SW480 (cell line): ENCODE results near the gene GPR150.
A peak's percentile ranks its signal among the peaks of the same experiment; 100 is the strongest.
"Not testable (repeated sequence)": the region's sequence is repeated elsewhere in the genome, so short reads cannot be mapped to it uniquely, and the experiment has no call there.

ENCODE experiments used
- DNase-seq: peaks from one replicate; pipeline ENCODE4 v3.0.0-alpha.2; 2016; ENCODE audit warnings: low spot score

The GPR150 gene

DNA sequence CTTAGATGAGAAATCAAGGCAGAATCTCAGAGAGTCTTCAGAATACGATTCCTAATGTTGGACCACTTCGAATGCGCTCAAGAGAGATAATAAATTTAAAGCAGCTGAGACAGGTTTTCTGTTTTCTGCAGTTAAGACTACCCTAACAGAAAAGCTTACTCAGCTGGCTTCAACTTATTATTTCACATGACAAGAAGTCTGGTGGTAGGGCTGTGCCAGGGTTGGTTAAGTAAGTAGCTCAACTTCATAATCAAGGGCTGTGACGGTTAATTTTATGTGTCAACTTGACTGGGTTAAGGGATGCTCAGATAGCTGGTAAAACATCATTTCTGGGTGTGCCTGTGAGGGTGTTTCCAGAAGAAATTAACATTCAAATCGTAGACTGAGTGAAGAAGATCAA, 3.8 kb downstream of the GPR150 start:
- no peak for DNase-seq

DNA sequence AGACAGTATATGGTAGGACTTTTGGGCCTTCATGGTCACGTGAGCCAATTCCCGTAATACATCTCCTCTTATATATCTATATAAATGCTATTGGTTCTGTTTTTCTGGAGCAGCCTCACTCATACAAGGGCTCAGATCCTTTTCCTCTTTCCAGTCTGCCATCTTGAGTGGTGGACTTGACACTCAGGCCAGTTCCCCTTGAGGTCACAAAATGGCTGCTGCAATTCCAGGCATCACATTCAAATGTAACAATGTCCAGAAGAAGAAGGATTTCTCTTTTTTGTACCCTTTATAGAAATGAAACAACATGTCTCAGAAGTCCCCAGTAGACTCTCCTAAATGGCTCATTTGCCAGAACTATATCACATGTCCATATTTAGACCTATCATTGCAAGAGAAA, 4.5 kb downstream of the GPR150 start:
- no peak for DNase-seq

DNA sequence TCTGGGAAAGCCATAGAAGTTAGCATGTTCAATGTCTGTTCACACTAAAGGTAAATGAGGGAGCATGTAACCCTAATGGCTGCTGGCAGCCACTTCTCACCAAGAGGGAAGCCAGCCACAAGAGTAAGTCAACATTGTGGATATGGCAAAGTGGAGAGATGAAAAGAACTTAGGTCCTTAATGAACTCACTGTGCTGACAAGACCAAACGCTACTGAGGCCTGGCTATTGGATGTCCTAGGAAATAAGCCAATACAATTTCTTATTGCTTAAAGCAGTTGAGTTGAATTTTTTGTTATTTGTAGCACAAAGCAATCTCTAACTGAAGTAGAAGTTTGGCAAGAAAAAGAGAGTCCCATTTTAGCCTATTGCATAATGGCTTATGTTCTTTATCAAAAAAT, 6.8 kb downstream of the GPR150 start:
- no peak for DNase-seq

DNA sequence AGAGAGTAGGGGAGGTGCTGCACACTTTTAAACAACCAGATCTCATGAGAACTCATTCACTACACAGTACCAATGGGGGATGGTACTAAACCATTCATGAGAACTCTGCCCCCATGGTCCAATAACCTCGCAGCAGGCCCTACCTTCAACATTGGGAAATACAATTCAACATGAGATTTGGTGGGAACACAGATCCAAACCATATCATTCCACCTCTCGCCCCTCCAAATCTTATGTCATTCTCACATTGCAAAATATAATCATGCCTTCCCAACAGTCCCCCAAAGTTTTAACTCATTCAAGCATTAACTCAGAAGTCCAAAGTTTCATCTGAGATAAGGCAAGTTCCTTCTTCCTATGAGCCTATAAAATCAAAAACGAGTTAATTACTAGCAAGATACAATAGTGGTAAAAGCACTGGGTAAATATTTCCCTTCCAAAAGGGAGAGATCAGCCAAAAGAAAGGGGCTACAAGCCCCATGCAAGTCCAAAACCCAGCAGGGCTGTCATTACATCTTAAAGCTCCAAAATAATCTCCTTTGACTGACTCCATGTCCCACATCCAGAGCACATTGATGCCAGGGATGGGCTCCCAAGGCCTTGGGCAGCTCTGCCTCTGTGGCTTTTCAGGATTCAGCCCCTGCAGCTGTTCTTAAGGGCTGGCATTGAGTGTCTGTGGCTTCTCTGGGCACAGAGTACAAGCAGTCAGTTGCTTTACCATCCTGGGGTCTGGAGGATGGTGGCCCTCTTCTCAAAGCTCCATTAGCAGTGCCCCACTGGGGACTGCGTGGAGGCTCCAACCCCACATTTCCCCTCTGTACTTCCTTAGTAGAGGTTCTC, 8.3 kb downstream of the GPR150 start:
- DNase-seq: no peak

DNA sequence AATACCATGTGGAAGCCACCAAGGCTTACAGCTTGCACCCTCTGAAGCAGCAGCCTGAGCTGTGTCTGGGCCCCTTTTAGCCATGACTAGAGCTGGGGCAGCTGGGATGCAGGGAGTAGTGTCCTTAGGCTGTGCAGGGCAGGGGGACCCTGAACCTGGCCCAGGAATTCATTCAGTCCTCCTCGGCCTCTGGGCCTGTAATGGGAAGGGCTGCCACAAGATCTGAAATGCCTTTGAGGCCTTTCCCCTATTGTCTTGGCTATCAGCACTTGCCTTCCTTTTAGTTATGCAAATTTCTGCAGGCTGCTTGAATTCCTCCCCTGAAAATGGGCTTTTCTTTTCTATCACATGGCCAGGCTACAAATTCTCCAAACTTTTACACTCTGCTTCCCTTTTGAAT, 9.0 kb downstream of the GPR150 start:
- DNase-seq: no peak

DNA sequence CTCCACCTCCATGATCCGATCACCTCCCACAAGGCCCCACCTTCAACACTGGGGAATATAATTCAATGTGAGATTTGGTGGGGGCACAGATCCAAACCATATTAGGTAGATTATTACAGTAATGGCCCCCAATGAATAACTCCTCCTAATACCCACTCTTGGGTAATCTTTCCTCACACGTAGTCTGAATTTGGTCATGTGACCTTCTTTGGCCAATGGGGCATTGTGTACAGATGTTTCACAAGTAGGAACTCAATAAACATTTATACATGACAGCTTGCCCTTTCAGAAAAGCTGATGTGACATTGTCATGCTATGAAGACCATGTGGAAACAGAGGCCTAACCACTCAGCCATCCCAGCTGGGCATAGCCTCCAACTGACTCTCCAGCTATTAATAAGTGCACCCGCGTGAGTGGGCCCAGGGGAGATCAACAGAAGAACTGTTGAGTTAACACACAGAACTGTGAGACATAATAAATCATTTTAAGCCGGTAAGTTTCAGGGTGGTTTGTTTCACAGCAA, 10.6 kb downstream of the GPR150 start:
- DNase-seq: no peak

DNA sequence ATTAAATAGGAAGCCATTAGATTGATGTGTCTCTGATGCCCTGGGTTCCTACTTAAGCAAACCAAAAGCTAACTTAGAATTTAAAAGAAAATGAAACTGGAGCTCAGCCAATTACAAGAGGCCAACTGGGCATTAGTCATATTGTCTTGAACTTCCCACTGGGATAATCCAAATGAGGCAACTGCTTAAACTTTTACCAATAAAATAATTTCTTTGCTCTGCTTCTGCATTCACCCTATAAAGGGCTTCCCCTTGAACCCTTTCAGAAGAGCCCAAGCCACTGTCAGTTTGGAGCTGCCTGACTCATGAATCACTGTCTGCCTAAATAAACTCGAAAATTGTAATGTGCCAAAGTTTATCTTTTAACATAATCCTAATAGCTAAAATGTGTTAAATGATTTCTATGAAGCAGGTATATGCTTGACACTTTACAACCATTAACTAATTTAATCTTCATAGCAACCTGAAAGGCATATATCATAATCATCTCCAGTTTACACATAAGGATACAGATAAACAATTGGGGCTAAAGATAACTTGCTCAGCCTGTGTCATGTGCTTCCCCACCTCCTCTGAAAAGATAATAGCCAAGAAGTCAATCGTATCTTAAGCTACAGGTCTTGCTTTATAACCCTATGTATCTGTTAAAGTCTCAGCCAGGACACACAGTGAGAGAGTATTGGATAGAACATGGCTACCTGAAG, 11.5 kb downstream of the GPR150 start:
- DNase-seq: no peak

DNA sequence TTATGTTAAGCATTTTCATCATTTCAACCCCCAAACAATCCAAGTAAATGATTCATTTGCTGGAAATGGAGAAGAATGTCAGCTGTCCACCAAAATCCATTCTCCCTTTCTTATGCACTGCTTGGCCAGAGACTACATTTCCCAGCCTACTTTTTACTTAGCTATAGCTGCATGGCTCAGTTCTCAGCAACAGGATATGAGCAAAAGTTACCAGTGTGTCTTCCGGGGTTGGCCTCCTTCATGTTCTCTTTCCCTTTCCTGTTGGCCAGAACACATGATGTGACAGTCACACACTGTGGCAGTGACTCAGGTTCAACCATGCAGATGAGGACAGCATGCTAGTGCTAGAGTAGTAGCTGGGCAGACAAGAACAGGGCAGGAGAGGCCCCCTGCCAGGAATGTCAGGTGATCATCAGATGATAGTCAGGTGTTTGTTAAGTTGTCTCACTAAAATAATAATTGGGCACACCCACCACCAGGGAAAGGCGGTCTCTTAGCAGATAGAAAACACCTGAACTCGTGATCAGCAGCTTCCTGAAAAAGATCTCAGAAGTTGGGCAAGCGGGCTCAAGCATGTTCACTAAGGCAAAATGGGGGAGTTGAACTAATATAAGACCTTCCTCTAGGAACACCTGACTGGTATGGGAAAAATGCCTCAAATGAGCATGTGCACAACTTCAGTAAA, 12.2 kb downstream of the GPR150 start:
- no peak for DNase-seq

DNA sequence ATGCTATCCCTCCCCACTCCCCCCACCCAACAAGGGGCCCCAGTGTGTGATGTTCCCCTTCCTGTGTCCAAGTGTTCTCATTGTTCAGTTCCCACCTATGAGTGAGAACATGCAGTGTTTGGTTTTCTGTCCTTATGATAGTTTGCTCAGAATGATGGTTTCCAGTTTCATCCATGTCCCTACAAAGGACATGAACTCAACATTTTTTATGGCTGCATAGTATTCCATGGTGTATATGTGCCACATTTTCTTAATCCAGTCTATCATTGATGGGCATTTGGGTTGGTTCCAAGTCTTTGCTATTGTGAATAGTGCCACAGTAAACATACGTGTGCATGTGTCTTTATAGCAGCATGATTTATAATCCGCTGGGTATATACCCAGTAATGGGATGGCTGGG, 13.1 kb downstream of the GPR150 start:
- not testable (repeated sequence) for DNase-seq

DNA sequence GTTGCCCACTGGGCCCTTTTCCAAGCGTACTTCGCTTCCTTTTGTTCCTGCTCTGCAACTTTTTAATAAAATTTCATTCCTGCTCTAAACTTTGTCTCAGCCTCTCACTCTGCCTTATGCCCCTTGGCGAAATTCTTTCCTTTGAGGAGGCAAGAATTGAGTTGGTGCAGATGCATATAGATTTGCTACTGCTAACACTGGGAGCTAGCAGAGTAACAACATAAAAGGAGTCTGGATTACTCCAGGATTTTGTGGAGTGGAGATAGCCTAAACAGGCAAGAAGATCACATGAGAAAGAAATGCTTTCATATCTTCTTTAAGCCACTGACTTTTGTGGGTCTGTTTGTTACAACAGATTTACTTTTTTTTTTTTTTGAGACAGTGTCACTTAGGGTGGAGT, 13.8 kb downstream of the GPR150 start:
- DNase-seq: no peak

DNA sequence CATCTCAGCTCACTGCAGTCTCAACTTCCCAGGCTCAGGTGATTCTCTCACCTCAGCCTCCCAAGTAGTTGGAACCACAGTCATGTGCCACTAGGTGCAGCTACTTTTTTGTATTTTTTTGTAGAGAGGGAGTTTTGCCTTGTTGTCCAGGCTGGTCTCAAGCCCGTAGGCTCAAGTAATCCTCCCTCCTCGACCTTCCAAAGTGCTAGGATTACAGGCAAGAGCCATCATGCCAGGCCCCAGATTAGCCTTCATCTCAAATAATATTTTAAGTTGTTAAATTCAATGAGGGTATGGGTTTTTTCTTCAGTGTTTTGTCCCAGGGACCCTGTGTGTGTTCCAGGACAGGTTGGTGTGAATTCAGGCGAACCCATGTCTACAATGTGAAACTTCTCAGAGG, 14.2 kb downstream of the GPR150 start:
- no peak for DNase-seq

DNA sequence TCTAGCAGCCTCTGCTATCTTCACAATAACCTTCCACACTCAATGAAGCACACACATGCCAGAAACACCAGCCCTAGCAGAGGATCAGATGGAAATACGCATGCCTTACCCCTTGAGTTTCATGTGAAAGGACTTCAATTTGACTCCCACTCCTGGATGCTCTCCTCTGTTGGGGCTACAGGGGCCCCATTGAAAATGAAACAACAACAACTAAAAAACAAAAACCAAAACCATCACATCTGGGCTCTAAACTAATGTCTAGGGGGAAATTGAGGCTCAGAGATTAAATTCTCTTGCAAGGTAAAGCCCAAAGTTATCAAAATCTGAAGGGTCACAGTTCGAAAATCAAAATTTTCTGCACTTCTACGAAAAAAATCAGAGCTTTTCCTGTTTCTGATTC, 18.7 kb downstream of the GPR150 start:
- DNase-seq: no peak

DNA sequence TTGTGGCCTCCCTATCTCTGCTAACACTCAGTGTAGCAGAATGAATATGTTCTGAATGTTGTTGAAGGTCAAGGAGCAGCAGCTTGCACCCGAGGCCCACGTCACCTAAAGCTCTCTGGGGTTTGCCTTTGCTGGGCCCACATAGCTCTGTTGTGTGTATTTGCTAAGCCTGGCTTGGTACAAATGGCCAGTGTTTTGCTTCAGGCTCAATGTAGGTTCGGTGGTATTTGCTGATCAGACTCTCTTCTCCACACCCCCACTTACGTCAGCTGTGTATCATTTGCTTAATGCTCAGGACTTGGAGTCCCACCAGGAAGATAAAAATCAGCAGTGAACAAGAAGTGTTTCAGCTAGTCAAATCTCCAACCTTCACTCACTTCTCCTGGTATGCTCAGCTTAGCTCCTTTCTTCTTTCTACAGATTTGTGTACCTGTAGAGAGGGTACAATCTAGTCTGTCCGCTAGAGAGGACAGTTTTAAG, 21.9 kb downstream of the GPR150 start:
- no peak for DNase-seq

DNA sequence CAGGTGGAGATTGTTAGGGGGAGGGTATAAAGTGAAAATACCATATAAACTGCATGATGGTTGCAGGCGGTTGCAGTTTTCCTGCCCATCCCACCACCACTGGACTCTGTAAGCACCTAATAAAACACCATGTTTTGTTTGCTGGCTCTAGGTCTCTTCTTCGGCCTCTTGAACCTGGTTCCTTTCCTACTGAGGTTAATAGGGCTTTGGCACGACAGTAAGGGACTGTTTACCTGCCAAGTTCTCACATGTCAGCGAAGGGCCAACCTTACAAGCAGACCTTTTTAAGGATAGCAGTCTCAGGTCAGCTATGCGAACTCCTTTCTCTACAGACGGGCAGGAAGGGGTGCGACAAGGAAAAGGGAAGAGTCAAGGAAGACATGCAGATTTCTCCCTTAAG, 23.3 kb downstream of the GPR150 start:
- DNase-seq: no peak

DNA sequence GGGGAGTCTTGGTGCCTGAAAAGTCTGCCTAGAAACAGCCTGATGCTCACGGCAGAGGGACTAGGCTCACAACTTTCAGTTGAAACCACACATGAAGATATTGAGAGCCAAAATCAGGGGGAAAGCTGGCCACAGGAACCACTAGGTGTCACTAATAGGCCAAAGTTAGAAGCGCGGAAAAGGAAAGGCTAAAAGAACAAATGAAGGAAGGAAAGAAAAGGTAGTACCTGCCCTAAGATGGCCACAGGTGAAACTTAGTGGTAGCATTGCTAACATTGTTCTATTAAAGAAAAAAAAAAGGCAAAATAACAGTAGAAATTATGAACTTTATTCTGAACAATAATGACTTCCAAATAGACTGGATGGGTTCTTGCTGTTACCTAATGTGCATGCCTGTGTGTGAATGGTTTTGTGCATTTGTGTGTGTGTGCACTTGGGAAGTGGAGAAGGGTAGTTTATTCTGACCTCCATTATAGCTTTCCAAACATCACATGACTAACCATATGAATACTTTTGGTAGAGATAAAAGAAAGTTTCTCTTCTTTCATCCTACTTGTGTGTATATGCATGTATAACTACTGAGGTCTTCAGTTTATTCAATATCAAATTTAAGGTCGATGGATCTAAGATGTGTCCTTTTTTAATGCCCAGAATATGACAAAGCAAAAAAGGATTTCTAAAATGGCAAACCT, 24.6 kb downstream of the GPR150 start:
- peak; percentile 79 for DNase-seq

DNA sequence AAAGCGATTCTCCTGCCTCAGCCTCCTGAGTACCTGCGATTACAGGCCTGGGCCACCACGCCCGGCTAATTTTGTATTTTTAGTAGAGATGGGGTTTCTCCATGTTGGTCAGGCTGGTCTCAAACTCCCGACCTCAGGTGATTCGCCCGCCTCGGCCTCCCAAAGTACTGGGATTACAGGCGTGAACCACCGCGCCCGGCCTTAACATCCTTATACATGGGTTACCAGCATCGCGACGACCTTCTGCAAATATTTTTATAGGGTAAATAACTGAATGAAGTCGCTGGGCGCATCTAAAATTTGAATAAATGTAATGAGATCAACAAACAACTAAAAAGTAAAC, 26.3 kb downstream of the GPR150 start:
- not testable (repeated sequence) for DNase-seq

DNA sequence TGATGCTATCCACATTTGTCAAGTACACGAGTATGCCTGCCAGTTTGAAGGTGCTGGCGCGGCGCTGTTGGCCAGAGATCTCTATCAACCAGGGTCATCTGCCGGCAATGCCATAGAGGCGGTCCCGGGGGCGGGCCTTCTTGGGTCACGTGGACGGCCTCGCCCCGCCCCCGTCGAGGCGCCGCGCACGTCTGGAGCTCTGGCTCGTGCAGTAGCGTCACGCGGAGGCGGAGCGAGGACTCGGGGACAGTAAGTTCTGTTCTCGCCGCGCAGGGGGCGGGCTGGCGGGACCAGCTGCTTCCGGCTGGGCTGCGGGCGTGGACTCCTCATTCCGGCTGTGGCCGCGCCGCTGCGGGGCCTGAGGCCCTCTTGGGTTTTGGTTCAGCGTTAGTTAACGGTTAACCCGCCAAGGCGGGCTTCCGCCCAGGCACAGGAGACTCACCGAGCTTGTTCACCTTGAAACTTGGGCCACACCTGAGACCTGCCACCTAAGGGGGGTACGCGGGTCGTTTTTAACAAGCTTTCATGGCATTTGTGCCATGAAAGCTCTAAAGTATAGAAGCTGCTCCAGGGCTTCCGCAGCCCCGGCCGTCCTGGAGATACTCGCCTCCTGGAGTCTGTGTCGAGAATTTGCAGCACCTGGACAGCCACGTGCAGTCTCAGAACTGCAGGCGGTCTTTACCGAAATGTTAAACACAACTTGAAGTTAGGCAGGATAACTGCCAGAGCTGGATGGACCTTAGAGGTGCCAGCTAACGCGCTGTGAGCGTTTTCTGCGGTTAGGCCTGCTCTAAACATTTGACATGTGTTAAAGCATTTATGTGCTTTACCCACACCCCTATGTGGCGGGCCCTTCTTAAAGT, 26.9 kb downstream of the GPR150 start, which contains the start of gene RFESD:
Gene RFESD (plus strand): TSS at position 209 of the 863 bp plus-strand sequence. CDS start 5,495 bp downstream, outside the sequence.
- DNase-seq: peak; percentile 99

DNA sequence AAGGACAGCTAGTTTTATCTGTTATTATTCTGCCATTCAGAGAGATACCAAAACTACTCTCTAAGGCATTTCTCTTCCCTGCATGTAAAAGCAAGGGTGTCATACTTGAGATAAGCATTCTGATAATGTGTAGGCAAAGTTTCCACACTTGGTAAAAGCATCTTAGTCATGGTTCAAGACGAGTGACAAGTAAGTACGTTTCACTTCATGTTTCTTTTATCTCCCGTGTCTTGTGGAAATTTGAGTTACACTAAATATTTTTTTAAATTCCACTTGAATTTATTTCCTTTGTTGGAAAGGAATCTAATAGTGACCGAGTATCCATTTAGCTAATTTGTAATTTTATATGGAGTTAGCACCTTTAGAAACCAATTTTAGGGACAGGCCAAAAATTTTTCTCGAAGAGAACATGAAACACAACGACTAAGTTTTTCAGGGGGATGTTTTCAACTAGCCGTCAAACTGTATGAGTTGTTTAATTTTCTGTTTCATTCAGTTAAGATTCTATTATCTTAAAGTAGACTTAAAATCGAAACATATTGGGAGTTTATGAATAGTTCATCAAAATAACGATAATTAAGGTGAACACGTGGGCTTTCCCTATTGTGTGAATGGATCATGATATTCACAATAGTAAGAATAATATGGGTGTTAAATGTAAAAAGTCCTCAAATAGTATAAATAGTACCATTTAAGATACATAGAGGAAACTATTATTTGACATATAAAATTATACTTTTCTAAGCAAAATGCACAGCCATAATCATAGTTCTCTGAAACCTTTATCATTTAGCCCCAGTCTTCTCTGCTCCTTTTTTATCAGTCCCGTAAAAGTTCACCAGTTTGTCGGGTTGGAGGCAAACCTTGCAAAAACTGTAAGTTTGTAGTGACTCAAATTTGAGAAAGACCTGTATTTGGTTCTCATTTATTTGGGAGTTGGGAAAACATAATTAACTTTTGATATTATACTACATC, 28.3 kb downstream of the GPR150 start:
- DNase-seq: peak; percentile 13

DNA sequence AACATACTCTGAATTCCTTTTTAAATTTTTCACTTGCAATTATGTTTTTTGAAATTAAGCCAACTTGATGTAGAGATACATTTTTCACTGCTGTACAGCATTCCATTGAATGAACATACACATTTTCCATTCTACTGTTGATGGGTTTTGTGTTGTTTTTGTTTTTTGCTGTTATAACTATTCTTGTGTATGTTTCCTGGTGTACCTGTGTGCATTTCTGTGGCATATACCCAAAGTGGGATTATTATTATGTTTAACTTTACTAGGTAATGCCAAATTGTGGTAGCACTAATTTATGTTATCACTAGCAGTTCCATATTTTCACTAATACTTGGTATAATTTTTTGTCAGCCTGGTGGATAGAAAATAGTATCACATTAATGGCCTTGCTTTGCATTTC, 29.4 kb downstream of the GPR150 start:
- DNase-seq: no peak
